Thyroid gland (tissue), 4 donors: ENCODE results near the gene RESP18. TPM values are rescaled to one million over a fixed set of nuclear protein-coding genes. Genes with fewer than 3 reads are reported as not detected.

Source experiments
- DNase-seq, 2 donors: peaks; one replicate each; pipeline ENCODE4 v3.0.0-alpha.2; 2019
- H3K27ac ChIP-seq, 3 donors: fragments of 200-600 bp; sonication (generic); 1 replicate in 2 of 3; 2 replicates in 1 of 3; pipeline ENCODE4 v1.5.1; 2016 to 2019; ENCODE audit warnings: mild to moderate bottlenecking in 1 of 3, moderate library complexity in 1 of 3
- H3K27me3 ChIP-seq: fragments of 200-600 bp; sonication (generic); one replicate; pipeline ENCODE4 v1.5.1; 2019
- H3K36me3 ChIP-seq, 2 donors: fragments of 200-600 bp; sonication (generic); one replicate each; pipeline ENCODE4 v1.5.1; 2016 to 2019
- H3K4me1 ChIP-seq, 2 donors: fragments of 200-600 bp; sonication (generic); one replicate each; pipeline ENCODE4 v1.5.1; 2017 to 2019
- H3K4me3 ChIP-seq, 3 donors: fragments of 200-600 bp; sonication (generic); replicated peaks in 1 of 3; 1 replicate in 2 of 3; 2 replicates in 1 of 3; pipeline ENCODE4 v1.5.1; 2016; ENCODE audit warnings: mild to moderate bottlenecking in 1 of 3
- H3K9me3 ChIP-seq: fragments of 200-600 bp; sonication (generic); one replicate; pipeline ENCODE4 v1.5.1; 2017
- POLR2A ChIP-seq, 2 donors: fragments of 450-650 bp; IDR thresholded peaks; one replicate each; pipeline ENCODE4 v1.6.1; 2017; ENCODE audit warnings: antibody characterized with exemption in 2 of 2, mild to moderate bottlenecking in 2 of 2, moderate library complexity in 1 of 2
- WGBS, 2 donors: methylation state at CpG; one replicate each; pipeline ENCODE4 v1.1.5; 2017; 5-methylcytosine and 5-hydroxymethylcytosine counted together
- intact Hi-C: fragments of 100-400 bp; cut with DNase I; formaldehyde crosslinking; loops from one replicate; pipeline ENCODE4 v1.15.1; 2023
- microRNA counts, 2 donors: library from miRNA; unstranded; fragments of <30 nt; microRNA quantifications; one replicate each; lab custom pipeline; 2016 to 2017
- microRNA-seq: library from miRNA; unstranded; fragments of <30 nt; microRNA quantifications from one replicate; pipeline ENCODE4, GENCODE V29; 2016
- small RNA-seq: library from RNA; depleted of rRNA; stranded (forward); fragments of <200 nt; gene quantifications from one replicate; pipeline ENCODE3, GENCODE V24; 2016
- total RNA-seq, 4 donors: library from RNA; depleted of rRNA; stranded (reverse); fragments of >200 nt; gene quantifications; one replicate each; pipeline ENCODE4 v1.2.3, GENCODE V29; 2016
- TF ChIP-seq, protein P1 (sequence below), 6 experiments: fragments of 200-600 bp in 3 of 6; fragments of 450-650 bp in 3 of 6; sonication (generic) in 3 of 6; IDR thresholded peaks; one replicate each; pipeline ENCODE4 v1.5.1; 2016 to 2019; ENCODE audit warnings: antibody characterized with exemption in 6 of 6, mild to moderate bottlenecking in 2 of 6, inconsistent platforms in 1 of 6, moderate library complexity in 1 of 6

RESP18 gene
- total RNA-seq, 4 donors from 2014 or later, result not detected

DNA sequence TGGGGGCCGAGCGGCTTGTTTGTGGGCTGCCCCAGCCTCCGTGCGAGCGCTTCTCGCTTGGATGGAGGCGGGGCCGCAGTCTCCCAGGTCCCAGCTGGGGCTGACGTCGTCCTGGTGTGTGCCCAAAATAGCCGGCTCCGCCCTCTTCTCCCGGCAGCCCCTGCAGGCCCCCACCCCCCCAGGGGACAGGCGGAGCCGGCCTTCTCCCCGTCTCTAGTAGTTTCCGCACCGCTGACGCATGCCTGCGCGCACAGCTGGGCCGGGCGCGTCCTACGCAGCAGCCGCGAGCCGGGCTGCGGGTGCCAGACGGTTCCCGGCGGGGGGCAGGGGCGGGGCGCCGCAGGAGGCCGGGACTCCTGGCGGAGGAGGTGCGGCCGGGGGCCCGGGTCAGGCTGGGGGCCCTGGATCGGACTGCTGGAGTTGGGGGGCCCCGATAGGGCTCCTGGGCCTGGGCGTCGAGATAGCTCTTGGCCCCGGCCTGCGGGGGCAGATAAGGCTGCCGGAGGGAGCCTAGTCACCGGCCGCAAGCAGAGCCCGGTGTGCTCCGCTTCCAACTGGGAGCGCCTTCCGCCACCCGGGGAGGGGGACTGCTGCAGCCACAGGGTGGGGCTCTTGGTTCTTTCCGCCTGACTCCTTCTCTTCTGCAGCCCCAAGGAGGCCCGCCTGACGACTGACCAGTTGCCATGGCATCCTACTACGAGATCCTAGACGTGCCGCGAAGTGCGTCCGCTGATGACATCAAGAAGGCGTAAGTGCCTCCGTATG, 53.2 kb downstream of the RESP18 start, which contains the start of gene DNAJB2:
Gene DNAJB2, plus strand, starts transcription at position 216 of the 765 bp plus-strand sequence. Its CDS starts 468 bp downstream, at position 684.
- Histone ChIP-seq H3K4me1 (peaks cover 18 to 28% of the 10 kb centered on the region in 2 donors), H3K9me3 (no peaks in the 10 kb centered on the region), H3K27me3 (no peaks in the 10 kb centered on the region), H3K4me3 (peak within 1 kb of the TSS; percentile 47 to 89 (median 74)), H3K36me3 (peaks cover 29 to 32% of the 10 kb centered on the region in 2 donors), H3K27ac (peak within 1 kb of the TSS; percentile 99)
- intact Hi-C loops, result loop anchor here (2.0 kb wide), 1 partner anchor 15 kb away; no protein-coding TSS in a partner anchor
- 0% methylated on average over 19 to 23 of the region's 65 CpGs for WGBS, 2 donors
- peak; percentile 99 for DNase-seq
- peak in 1 of 2 donors; percentile 97 for TF ChIP-seq POLR2A (IDR thresholded peaks at IDR 0.05)
- TF ChIP-seq, protein P1, sequence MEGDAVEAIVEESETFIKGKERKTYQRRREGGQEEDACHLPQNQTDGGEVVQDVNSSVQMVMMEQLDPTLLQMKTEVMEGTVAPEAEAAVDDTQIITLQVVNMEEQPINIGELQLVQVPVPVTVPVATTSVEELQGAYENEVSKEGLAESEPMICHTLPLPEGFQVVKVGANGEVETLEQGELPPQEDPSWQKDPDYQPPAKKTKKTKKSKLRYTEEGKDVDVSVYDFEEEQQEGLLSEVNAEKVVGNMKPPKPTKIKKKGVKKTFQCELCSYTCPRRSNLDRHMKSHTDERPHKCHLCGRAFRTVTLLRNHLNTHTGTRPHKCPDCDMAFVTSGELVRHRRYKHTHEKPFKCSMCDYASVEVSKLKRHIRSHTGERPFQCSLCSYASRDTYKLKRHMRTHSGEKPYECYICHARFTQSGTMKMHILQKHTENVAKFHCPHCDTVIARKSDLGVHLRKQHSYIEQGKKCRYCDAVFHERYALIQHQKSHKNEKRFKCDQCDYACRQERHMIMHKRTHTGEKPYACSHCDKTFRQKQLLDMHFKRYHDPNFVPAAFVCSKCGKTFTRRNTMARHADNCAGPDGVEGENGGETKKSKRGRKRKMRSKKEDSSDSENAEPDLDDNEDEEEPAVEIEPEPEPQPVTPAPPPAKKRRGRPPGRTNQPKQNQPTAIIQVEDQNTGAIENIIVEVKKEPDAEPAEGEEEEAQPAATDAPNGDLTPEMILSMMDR (IDR thresholded peaks at IDR 0.05), result no peak

DNA sequence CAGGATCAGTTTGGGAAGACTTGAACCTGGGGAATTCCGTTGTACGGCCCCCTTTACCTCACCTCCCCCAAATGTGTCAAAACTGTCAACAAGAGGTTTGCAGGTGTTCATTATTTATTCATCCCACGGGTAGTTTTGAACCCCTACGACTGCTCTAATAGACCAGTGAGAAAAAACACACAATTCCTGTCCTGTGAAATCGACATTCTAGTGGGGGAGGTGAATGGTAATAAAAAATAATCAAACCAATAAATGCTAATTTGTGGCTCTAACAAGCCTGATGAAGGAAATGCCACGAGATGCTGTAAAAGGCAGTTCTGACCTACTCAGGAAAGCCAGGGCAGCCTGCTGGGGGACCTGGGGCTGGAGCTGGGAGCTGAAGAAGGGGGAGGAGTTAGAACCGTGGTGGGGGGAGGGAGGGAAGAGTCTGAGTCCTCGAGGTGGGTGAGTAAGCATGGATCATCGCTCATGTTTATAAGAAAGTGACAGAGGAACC, 53.8 kb downstream of the RESP18 start:
- peaks cover 18 to 34% of the 10 kb centered on the region in 2 donors for H3K4me1 ChIP-seq
- peaks cover 22 to 27% of the 10 kb centered on the region in 2 donors for H3K36me3 ChIP-seq
- H3K27ac ChIP-seq, result peak overlapping the region; percentile 99
- no peak for TF ChIP-seq POLR2A (IDR thresholded peaks at IDR 0.05)
- TF ChIP-seq, protein P1 (IDR thresholded peaks at IDR 0.05), result peak in 1 of 6 experiments; percentile 4
- H3K4me3 ChIP-seq, result peak overlapping the region in 1 of 3 donors; percentile 89
- no peaks in the 10 kb centered on the region for H3K27me3 ChIP-seq
- no peaks in the 10 kb centered on the region for H3K9me3 ChIP-seq
- WGBS, 2 donors, result 9 to 16% methylated on average over 9 of the region's 9 CpGs
- intact Hi-C loops, result loop anchor here (2.0 kb wide), 1 partner anchor 16 kb away; no protein-coding TSS in a partner anchor
- no peak for DNase-seq

DNA sequence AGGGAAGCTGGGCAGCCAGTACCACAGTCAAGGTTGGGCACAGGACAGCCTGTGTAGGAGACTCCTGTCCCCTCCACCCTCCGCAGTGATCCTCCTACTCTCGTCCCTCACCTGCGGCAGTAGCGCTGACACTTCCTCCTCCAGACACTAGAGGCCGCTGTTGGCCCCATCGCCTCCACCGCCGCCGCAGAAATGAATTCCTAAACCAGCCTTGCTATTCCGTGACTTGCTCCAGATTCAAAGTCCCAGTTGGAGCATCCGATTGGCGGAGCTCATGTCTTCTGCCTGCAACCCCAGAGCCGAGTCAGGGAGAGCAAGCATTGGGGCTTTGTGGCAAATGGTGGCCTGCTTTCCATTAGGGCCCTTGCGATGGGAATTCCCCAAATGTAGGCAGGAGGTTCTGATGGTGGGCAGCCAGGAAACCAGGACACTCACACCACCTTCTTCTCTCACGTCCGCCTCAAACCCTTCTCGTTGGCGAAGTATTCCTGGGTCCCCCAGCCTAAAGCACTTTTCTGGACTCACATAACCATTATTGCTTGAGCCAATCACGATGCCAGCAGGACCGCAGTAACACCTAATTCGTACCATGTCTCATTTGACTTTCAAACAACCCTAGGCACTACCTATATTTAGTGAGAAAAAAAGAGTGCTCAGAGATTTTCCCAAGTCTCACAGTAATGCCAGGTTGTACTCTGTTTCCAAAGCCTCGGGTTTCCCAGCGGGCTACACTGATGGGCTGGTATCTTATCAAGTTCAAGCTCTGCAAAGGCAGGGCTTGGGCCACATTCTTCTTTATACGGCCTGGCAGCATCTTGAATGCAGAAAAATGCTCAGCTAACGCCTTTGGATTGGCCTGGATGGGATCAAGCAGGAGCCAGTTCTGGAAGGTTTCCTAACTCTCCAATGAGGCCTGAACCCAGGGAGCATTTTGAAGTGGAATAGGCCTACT, 54.6 kb downstream of the RESP18 start:
- H3K4me3 ChIP-seq, result no peak overlapping the region
- H3K9me3 ChIP-seq, result no peaks in the 10 kb centered on the region
- 32 to 34% methylated on average over 20 to 23 of the region's 25 CpGs for WGBS, 2 donors
- TF ChIP-seq, protein P1 (IDR thresholded peaks at IDR 0.05), result peak; percentile 95 to 99 (median 97)
- TF ChIP-seq POLR2A (IDR thresholded peaks at IDR 0.05), result no peak
- DNase-seq, result peak; percentile 73 to 81
- intact Hi-C loops, result loop anchor here (2.0 kb wide), 1 partner anchor 17 kb away; no protein-coding TSS in a partner anchor
- peaks cover 17 to 20% of the 10 kb centered on the region in 2 donors for H3K36me3 ChIP-seq
- H3K4me1 ChIP-seq, result peaks cover 18 to 34% of the 10 kb centered on the region in 2 donors
- H3K27me3 ChIP-seq, result no peaks in the 10 kb centered on the region
- peak overlapping the region; percentile 99 for H3K27ac ChIP-seq

MicroRNAs encoded within 50 kb of the gene (microRNA counts, 767-probe panel; counts per million panel counts)
- microRNA hsa-miR-153 (lab: Ali Mortazavi, UCI), result 0 counts per million in 2 donors

Small RNA genes lying within 50 kb of the gene (microRNA-seq; reads per million reads assigned to microRNA genes)
- not detected for gene MIR153-1

Small RNA genes lying within 50 kb of the gene (small RNA-seq; reads per million reads assigned to genes)
- gene AC053503.3 (not detected), gene MIR153-1 (not detected)

Other genes with a start within 250 kb of the RESP18 start
- 10 to 100 TPM in 3 of 4 donors, 1 to 10 TPM in 1; 8.6 to 13.8 (median 11.9) TPM for gene NHEJ1, start 171.9 kb downstream of the RESP18 start, total RNA-seq
- gene SLC23A3, start 162.7 kb downstream of the RESP18 start, total RNA-seq, result 1 to 10 TPM; 1.1 to 3.9 (median 3.4) TPM
- 100 to 1,000 TPM in 1 of 4 donors, 10 to 100 TPM in 3; 48.2 to 115 (median 65.0) TPM for gene CNPPD1, start 155.8 kb downstream of the RESP18 start, total RNA-seq
- gene RETREG2, start 154.5 kb downstream of the RESP18 start, total RNA-seq, result 100 to 1,000 TPM in 2 of 4 donors, 10 to 100 TPM in 2; 82.3 to 122 (median 100) TPM
- 100 to 1,000 TPM in 2 of 4 donors, 10 to 100 TPM in 2; 78.7 to 131 (median 92.0) TPM for gene ZFAND2B, start 126.0 kb downstream of the RESP18 start, total RNA-seq
- 10 to 100 TPM; 29.6 to 96.8 (median 63.6) TPM for gene ABCB6, start 113.8 kb downstream of the RESP18 start, total RNA-seq
- 10 to 100 TPM; 48.8 to 59.3 (median 54.6) TPM for gene ATG9A, start 103.1 kb downstream of the RESP18 start, total RNA-seq
- gene ANKZF1, start 102.9 kb downstream of the RESP18 start, total RNA-seq, result 10 to 100 TPM; 38.1 to 66.4 (median 45.5) TPM
- 10 to 100 TPM; 12.9 to 24.6 (median 14.9) TPM for gene GLB1L, start 87.3 kb downstream of the RESP18 start, total RNA-seq
- 10 to 100 TPM; 19.5 to 33.0 (median 24.9) TPM for gene STK16, start 87.3 kb downstream of the RESP18 start, total RNA-seq
- not detected for gene TUBA4B, start 79.5 kb downstream of the RESP18 start, total RNA-seq
- gene TUBA4A, start 78.8 kb downstream of the RESP18 start, total RNA-seq, result 10 to 100 TPM; 21.0 to 72.4 (median 34.8) TPM
- gene DNAJB2, start 53.4 kb downstream of the RESP18 start, total RNA-seq, result 100 to 1,000 TPM in 3 of 4 donors, 10 to 100 TPM in 1; 79.0 to 127 (median 116) TPM
- 1 to 10 TPM in 3 of 4 donors, not detected in 1; 1.9 to 4.6 (median 4.4) TPM for gene PTPRN, start 23.3 kb downstream of the RESP18 start, total RNA-seq
- gene DNPEP, start 55.2 kb upstream of the RESP18 start, total RNA-seq, result 10 to 100 TPM; 35.9 to 49.5 (median 41.6) TPM
- gene DES, start 85.6 kb upstream of the RESP18 start, total RNA-seq, result 10 to 100 TPM; 26.7 to 54.4 (median 28.7) TPM
- 1 to 10 TPM; 1.9 to 3.5 (median 3.3) TPM for gene SPEG, start 102.1 kb upstream of the RESP18 start, total RNA-seq
- gene GMPPA, start 166.1 kb upstream of the RESP18 start, total RNA-seq, result 10 to 100 TPM; 26.5 to 50.6 (median 42.6) TPM
- not detected for gene ASIC4, start 181.7 kb upstream of the RESP18 start, total RNA-seq
- gene CHPF, start 211.1 kb upstream of the RESP18 start, total RNA-seq, result 100 to 1,000 TPM in 3 of 4 donors, 10 to 100 TPM in 1; 57.2 to 194 (median 141) TPM
- 10 to 100 TPM in 1 of 4 donors, 1 to 10 TPM in 3; 4.6 to 10.9 (median 5.4) TPM for gene TMEM198, start 211.3 kb upstream of the RESP18 start, total RNA-seq
- gene OBSL1, start 238.8 kb upstream of the RESP18 start, total RNA-seq, result 100 to 1,000 TPM; 142 to 200 (median 170) TPM
- gene INHA, start 239.6 kb upstream of the RESP18 start, total RNA-seq, result 1 to 10 TPM in 1 of 4 donors, under 1 TPM in 2, not detected in 1; 0.50 to 1.1 (median 0.81) TPM